HepG2 (cell line): ENCODE measurements around the gene ANKRD22.

Experiments used
- BRCA1 ChIP-seq: sonication (generic); formaldehyde crosslinking; IDR thresholded peaks from 2 replicates; pipeline ENCODE4 v1.4.0; 2020; ENCODE audit warnings: missing genetic modification reagents
- CTCF ChIP-seq: sonication (generic); formaldehyde crosslinking; IDR thresholded peaks from 2 replicates; pipeline ENCODE4 v1.5.0; 2020; ENCODE audit warnings: mild to moderate bottlenecking, missing genetic modification reagents, moderate library complexity
- ETV5 ChIP-seq: IDR thresholded peaks from 2 replicates; pipeline ENCODE4 v1.6.1; 2018; ENCODE audit warnings: missing biosample characterization, missing genetic modification reagents, inconsistent platforms, borderline replicate concordance
- GTF2F1 ChIP-seq: fragments of 150-350 bp; IDR thresholded peaks from 2 replicates; pipeline ENCODE4 v1.6.1; 2014; ENCODE audit warnings: low read length
- MAFK ChIP-seq, 2 experiments: IDR thresholded peaks in 1 of 2; conservative IDR thresholded peaks in 1 of 2; 2 replicates each; pipeline ENCODE4 v1.6.1; 2011; ENCODE audit warnings: improper control_type of control experiment in 2 of 2, low read length in 2 of 2
- MYNN ChIP-seq: sonication (generic); formaldehyde crosslinking; IDR thresholded peaks from 2 replicates; pipeline ENCODE4 v1.4.0; 2020; ENCODE audit warnings: mild to moderate bottlenecking, low read depth, missing genetic modification reagents
- NFE2L1 ChIP-seq: sonication (generic); formaldehyde crosslinking; IDR thresholded peaks from 2 replicates; pipeline ENCODE4 v1.4.0; 2020; ENCODE audit warnings: missing genetic modification reagents, mild to moderate bottlenecking, borderline replicate concordance
- POLR2AphosphoS5 ChIP-seq: IDR thresholded peaks from 2 replicates; pipeline ENCODE4 v1.6.1; 2012; ENCODE audit warnings: low read depth, low read length
- RAD21 ChIP-seq: fragments of 450-650 bp; formaldehyde crosslinking; IDR thresholded peaks from 2 replicates; pipeline ENCODE4 v1.5.0; 2020; ENCODE audit warnings: mild to moderate bottlenecking
- ZFP1 ChIP-seq: IDR thresholded peaks from 2 replicates; pipeline ENCODE4 v1.6.1; 2016
- ZNF280B ChIP-seq: sonication (generic); formaldehyde crosslinking; IDR thresholded peaks from 2 replicates; pipeline ENCODE4 v1.5.0; 2020; ENCODE audit warnings: missing genetic modification reagents, mild to moderate bottlenecking, borderline replicate concordance
- ZNF670 ChIP-seq: sonication (generic); formaldehyde crosslinking; IDR thresholded peaks from 2 replicates; pipeline ENCODE4 v1.8.0; 2022; ENCODE audit warnings: mild to moderate bottlenecking, missing genetic modification reagents, borderline replicate concordance
- TF ChIP-seq, protein P1 (sequence below): IDR thresholded peaks from 2 replicates; pipeline ENCODE4 v1.6.1; 2016; ENCODE audit warnings: mild to moderate bottlenecking

GRCh38 chr10:88888810-88889445, 37.3 kb upstream of the ANKRD22 start:
- TF ChIP-seq BRCA1 (CRISPR knock-in tag) = no peak
- no peak for TF ChIP-seq MAFK (conservative IDR thresholded peaks at IDR 0.05 in 1 of 2, IDR thresholded peaks at IDR 0.05 in 1 of 2; ENCODE audit: low read length in 2 of 2)
- no peak for TF ChIP-seq ZNF280B (CRISPR knock-in tag)
- no peak for TF ChIP-seq RAD21 (CRISPR knock-in tag)
- TF ChIP-seq POLR2AphosphoS5 = no peak
- TF ChIP-seq NFE2L1 (CRISPR knock-in tag) = no peak
- no peak for TF ChIP-seq ZFP1
- TF ChIP-seq MYNN = no peak
- TF ChIP-seq ZNF670 (CRISPR knock-in tag) = no peak
- no peak for TF ChIP-seq ETV5 (CRISPR knock-in tag)
- no peak for TF ChIP-seq CTCF (CRISPR knock-in tag)
- TF ChIP-seq GTF2F1 = no peak
- TF ChIP-seq, protein P1, sequence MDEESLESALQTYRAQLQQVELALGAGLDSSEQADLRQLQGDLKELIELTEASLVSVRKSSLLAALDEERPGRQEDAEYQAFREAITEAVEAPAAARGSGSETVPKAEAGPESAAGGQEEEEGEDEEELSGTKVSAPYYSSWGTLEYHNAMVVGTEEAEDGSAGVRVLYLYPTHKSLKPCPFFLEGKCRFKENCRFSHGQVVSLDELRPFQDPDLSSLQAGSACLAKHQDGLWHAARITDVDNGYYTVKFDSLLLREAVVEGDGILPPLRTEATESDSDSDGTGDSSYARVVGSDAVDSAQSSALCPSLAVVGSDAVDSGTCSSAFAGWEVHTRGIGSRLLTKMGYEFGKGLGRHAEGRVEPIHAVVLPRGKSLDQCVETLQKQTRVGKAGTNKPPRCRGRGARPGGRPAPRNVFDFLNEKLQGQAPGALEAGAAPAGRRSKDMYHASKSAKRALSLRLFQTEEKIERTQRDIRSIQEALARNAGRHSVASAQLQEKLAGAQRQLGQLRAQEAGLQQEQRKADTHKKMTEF (CRISPR knock-in tag) = no peak
